ENCODE results near the gene PLIN1. TPM values are rescaled to one million over a fixed set of nuclear protein-coding genes. Genes with fewer than 3 reads are reported as not detected.

The PLIN1 gene
- total and polyA plus RNA-seq, 2 of the 4 experiments (the other 2 are of a cell fraction) = under 0.01 to 0.07 TPM

DNA sequence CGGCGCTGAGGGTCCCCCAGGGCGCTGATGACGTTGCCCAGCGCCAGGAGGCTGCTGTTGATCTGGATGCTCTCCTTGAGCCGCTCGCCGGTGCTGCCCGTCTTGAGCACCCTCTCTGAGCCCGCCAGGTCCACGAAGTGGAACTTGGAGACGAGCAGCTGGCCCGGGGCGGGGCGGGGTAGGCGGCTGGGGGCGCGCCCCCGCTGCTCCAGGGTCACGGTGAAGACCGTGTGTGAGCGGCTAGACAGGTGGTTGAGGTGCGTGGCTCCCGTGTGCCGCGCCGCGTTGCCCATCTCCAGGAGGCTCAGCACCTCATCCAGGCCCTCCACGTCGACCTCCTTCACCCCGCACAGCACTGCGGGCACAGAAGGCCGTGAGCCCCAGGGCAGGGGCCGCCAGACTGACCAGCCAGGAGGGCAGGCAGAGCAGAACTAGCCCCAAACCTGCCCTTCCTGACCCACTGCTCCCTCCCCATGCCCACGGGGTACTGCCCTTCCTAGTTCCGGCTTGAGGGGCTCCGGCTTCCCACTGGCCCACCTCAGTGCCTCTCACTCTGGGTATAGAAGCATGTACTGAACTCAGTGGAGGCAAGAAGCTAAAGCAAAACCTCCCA lies 30.0 kb downstream of the PLIN1 start:
- H3K9me1 ChIP-seq (ENCODE audit: insufficient read depth, low read length) = peaks cover 6% of the 10 kb centered on the region; the same call in 1 of the 2 replicates
- no peak overlapping the region for H2AK9ac ChIP-seq (replicated peaks; ENCODE audit: low read depth, low read length, poor library complexity)
- BruUV-seq (replicated peaks) = no TSS peak
- H2BK15ac ChIP-seq (ENCODE audit: low read depth, low read length) = no peak overlapping the region
- intact Hi-C loops (cut with micrococcal nuclease) (no loop called here), dilution Hi-C loops (cut with HindIII; ENCODE audit: low sequenced_read_pairs, unreplicated experiment) (no loop called here), in situ Hi-C loops (cut with MboI; ENCODE audit: low sequenced_read_pairs) (no loop called here)
- H3K4ac ChIP-seq (ENCODE audit: low read depth, low read length) = no peak overlapping the region
- no peak overlapping the region for H4K8ac ChIP-seq (ENCODE audit: low read depth in 2 of 2, low read length in 2 of 2)
- no peak overlapping the region for H3K27ac ChIP-seq (ENCODE audit: insufficient read depth, low read length)
- H2BK20ac ChIP-seq (ENCODE audit: low read depth, low read length) = no peak overlapping the region
- H3K9me3 ChIP-seq (ENCODE audit: control insufficient read depth, insufficient read depth, low read length) = no peaks in the 10 kb centered on the region
- H3K36me3 ChIP-seq (ENCODE audit: control insufficient read depth, insufficient read depth, low read length) = peaks cover 29% of the 10 kb centered on the region
- H4K91ac ChIP-seq (ENCODE audit: insufficient read depth, low read depth, low read length) = no peak overlapping the region
- H3K14ac ChIP-seq (replicated peaks; ENCODE audit: low read depth, low read length) = no peak overlapping the region
- H3K9ac ChIP-seq (ENCODE audit: low read depth, low read length) = no peak overlapping the region
- H2AFZ ChIP-seq (replicated peaks; ENCODE audit: low read length, poor library complexity) = peak overlapping the region; percentile 2
- CTCF ChIA-PET = no interaction called here
- peaks cover 16 to 39% of the 10 kb centered on the region in 2 experiments for H3K79me1 ChIP-seq (ENCODE audit: low read depth in 1 of 2, low read length in 2 of 2)
- H3K56ac ChIP-seq (ENCODE audit: extremely low read depth, insufficient read depth, low read length) = no peak overlapping the region
- no peak overlapping the region for H2BK5ac ChIP-seq (ENCODE audit: low read depth, low read length, poor library complexity, severe bottlenecking)
- WGBS, 2 experiments (ENCODE audit: extremely low coverage in 2 of 2, insufficient read length in 1 of 2) = 98% methylated on average over 22 of the region's 37 CpGs; no CpG with 5 or more reads in 1 of the 2 experiments
- no peaks in the 10 kb centered on the region for H3K27me3 ChIP-seq (ENCODE audit: control insufficient read depth, insufficient read depth, low read length)
- H2BK120ac ChIP-seq (ENCODE audit: low read depth, low read length) = no peak overlapping the region
- H4K20me1 ChIP-seq (ENCODE audit: insufficient read depth, low read length) = peaks cover 19% of the 10 kb centered on the region
- H3K18ac ChIP-seq (ENCODE audit: low read depth, low read length) = no peak overlapping the region
- TF ChIP-seq RCOR1 (IDR thresholded peaks at IDR 0.05; ENCODE audit: insufficient replicate concordance, low read length) = no peak
- ATAC-seq (ENCODE audit: low read depth) (no peak), DNase-seq (no peak)
- no peak overlapping the region for H4K5ac ChIP-seq (ENCODE audit: low read depth, low read length)
- H3K23ac ChIP-seq (ENCODE audit: low read depth, low read length) = no peak overlapping the region
- no peaks in the 10 kb centered on the region; the same call in 1 of the 2 replicates for H3K4me1 ChIP-seq (ENCODE audit: control insufficient read depth, insufficient read depth, low read length)
- no peak overlapping the region for H3K4me3 ChIP-seq (ENCODE audit: insufficient read depth, low read depth, low read length)
- no peak overlapping the region for H3K4me2 ChIP-seq (ENCODE audit: low read depth, low read length)
- POLR2A ChIA-PET (ENCODE audit: unreplicated experiment) = no interaction called here
- no peak overlapping the region for H2AK5ac ChIP-seq (ENCODE audit: low read depth, low read length)

Data from IMR-90 (cell line).